GM12878 (cell line): ENCODE data around the gene IL23R. TPM values are rescaled to one million over a fixed set of nuclear protein-coding genes. Genes with fewer than 3 reads are reported as not detected.

Experiments
- ATF7 ChIP-seq: fragments of 450-650 bp; IDR thresholded peaks from 2 replicates; pipeline ENCODE4 v1.6.1; 2016; ENCODE audit warnings: low read depth, mild to moderate bottlenecking
- BHLHE40 ChIP-seq, 2 experiments: fragments of 450-650 bp in 1 of 2; IDR thresholded peaks; 2 replicates each; pipeline ENCODE4 v1.6.1; 2011 to 2017; ENCODE audit warnings: low read depth in 2 of 2, borderline replicate concordance in 1 of 2, improper control_type of control experiment in 1 of 2, low read length in 1 of 2, mild to moderate bottlenecking in 1 of 2
- CHD2 ChIP-seq: IDR thresholded peaks from 2 replicates; pipeline ENCODE4 v1.6.1; 2011; ENCODE audit warnings: low read depth, low read length, improper control_type of control experiment, borderline replicate concordance
- EP300 ChIP-seq, 2 experiments: fragments of 150-350 bp in 1 of 2; IDR thresholded peaks; 2 replicates each; pipeline ENCODE4 v1.6.1; 2011 to 2012; ENCODE audit warnings: low read depth in 2 of 2, low read length in 2 of 2, borderline replicate concordance in 1 of 2, improper control_type of control experiment in 1 of 2, inconsistent platforms in 1 of 2; ENCODE audit not compliant: control insufficient read depth in 1 of 2
- ESRRA ChIP-seq: IDR thresholded peaks from 2 replicates; pipeline ENCODE4 v1.6.1; 2012; ENCODE audit warnings: mild to moderate bottlenecking, low read length, improper control_type of control experiment
- MEF2A ChIP-seq: IDR thresholded peaks from 2 replicates; pipeline ENCODE4 v1.6.1; 2011; ENCODE audit warnings: low read depth, mild to moderate bottlenecking, low read length, moderate library complexity; ENCODE audit not compliant: insufficient read depth
- MEF2B ChIP-seq: fragments of 450-650 bp; IDR thresholded peaks from 2 replicates; pipeline ENCODE4 v1.6.1; 2018; ENCODE audit warnings: mild to moderate bottlenecking, moderate library complexity; ENCODE audit not compliant: partially characterized antibody, poor library complexity, severe bottlenecking
- MTA2 ChIP-seq: fragments of 450-650 bp; IDR thresholded peaks from 2 replicates; pipeline ENCODE4 v1.6.1; 2016; ENCODE audit warnings: low read depth, mild to moderate bottlenecking, moderate library complexity
- NBN ChIP-seq: fragments of 450-650 bp; IDR thresholded peaks from 2 replicates; pipeline ENCODE4 v1.6.1; 2016
- NFIC ChIP-seq: IDR thresholded peaks from 2 replicates; pipeline ENCODE4 v1.6.1; 2012; ENCODE audit warnings: low read depth, mild to moderate bottlenecking, inconsistent platforms, low read length, moderate library complexity
- NR2F1 ChIP-seq: fragments of 450-650 bp; conservative IDR thresholded peaks from 2 replicates; pipeline ENCODE4 v1.6.1; 2017; ENCODE audit warnings: mild to moderate bottlenecking
- SMARCA5 ChIP-seq: fragments of 450-650 bp; IDR thresholded peaks from 2 replicates; pipeline ENCODE4 v1.6.1; 2017; ENCODE audit warnings: mild to moderate bottlenecking
- SMC3 ChIP-seq: IDR thresholded peaks from 2 replicates; pipeline ENCODE4 v1.6.1; 2011; ENCODE audit warnings: low read length, improper control_type of control experiment, borderline replicate concordance
- SPI1 ChIP-seq: IDR thresholded peaks from 2 replicates; pipeline ENCODE4 v1.6.1; 2011; ENCODE audit warnings: low read depth, mild to moderate bottlenecking, low read length, moderate library complexity, borderline replicate concordance; ENCODE audit not compliant: insufficient read depth
- ZNF687 ChIP-seq: fragments of 450-650 bp; IDR thresholded peaks from 2 replicates; pipeline ENCODE4 v1.6.1; 2017; ENCODE audit warnings: mild to moderate bottlenecking, moderate library complexity
- polyA plus RNA-seq, 11 experiments: library from polyadenylated mRNA; depleted of rRNA in 4 of 11; unstranded in 6 of 11; stranded (reverse) in 5 of 11; fragments of >200 nt; fragmentation: Nextera tagmentation in 4 of 11; fragmentation: Illumina TruSeq in 1 of 11; extraction: Ambion mirVana in 4 of 11; extraction: Trizol in 1 of 11; gene quantifications; 1 replicate in 1 of 11; 2 replicates in 10 of 11; pipeline versions ENCODE4 v1.2.1 to v1.2.3, GENCODE V29; 2011 to 2016; ENCODE audit warnings: inconsistent platforms in 2 of 11, missing spikeins in 2 of 11, low read depth in 1 of 11
- total RNA-seq, 4 experiments: library from RNA; depleted of rRNA in 3 of 4; stranded (reverse); fragments of >200 nt in 3 of 4; fragmentation: Illumina TruSeq in 1 of 4; extraction: Trizol in 1 of 4; gene quantifications; 2 replicates each; pipeline versions ENCODE4 v1.2.1 to v1.2.3, GENCODE V29; 2013 to 2021
- TF ChIP-seq, protein P1 (sequence below), 3 experiments: IDR thresholded peaks in 2 of 3; conservative IDR thresholded peaks in 1 of 3; 2 replicates each; pipeline ENCODE4 v1.5.1; 2011; ENCODE audit warnings: low read depth in 3 of 3, low read length in 3 of 3, mild to moderate bottlenecking in 3 of 3, control low read depth in 2 of 3, moderate library complexity in 2 of 3, inconsistent platforms in 1 of 3, mixed read lengths in 1 of 3; ENCODE audit not compliant: control insufficient read depth in 2 of 3, insufficient read depth in 1 of 3; ENCODE audit errors: extremely low read depth in 1 of 3
- TF ChIP-seq, protein P2 (sequence below): fragments of 450-650 bp; IDR thresholded peaks from 2 replicates; pipeline ENCODE4 v1.6.1; 2017; ENCODE audit warnings: mild to moderate bottlenecking
- TF ChIP-seq, protein P3 (sequence below): fragments of 450-650 bp; IDR thresholded peaks from 2 replicates; pipeline ENCODE4 v1.6.1; 2014; ENCODE audit warnings: mild to moderate bottlenecking

Gene IL23R
- total and polyA plus RNA-seq, 10 of the 15 experiments (the other 5 are each of a cell fraction or from before 2014, with no cell fraction given) = 0.16 to 6.4 (median 0.59) TPM

GRCh38 chr1:67285780-67286488 lies 119.7 kb downstream of the IL23R start (continued):
- peak; percentile 51; the same call in 1 of the 2 replicates for TF ChIP-seq MTA2
- no peak for TF ChIP-seq ZNF687
- TF ChIP-seq, protein P1, sequence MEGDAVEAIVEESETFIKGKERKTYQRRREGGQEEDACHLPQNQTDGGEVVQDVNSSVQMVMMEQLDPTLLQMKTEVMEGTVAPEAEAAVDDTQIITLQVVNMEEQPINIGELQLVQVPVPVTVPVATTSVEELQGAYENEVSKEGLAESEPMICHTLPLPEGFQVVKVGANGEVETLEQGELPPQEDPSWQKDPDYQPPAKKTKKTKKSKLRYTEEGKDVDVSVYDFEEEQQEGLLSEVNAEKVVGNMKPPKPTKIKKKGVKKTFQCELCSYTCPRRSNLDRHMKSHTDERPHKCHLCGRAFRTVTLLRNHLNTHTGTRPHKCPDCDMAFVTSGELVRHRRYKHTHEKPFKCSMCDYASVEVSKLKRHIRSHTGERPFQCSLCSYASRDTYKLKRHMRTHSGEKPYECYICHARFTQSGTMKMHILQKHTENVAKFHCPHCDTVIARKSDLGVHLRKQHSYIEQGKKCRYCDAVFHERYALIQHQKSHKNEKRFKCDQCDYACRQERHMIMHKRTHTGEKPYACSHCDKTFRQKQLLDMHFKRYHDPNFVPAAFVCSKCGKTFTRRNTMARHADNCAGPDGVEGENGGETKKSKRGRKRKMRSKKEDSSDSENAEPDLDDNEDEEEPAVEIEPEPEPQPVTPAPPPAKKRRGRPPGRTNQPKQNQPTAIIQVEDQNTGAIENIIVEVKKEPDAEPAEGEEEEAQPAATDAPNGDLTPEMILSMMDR (IDR thresholded peaks at IDR 0.05 in 2 of 3, conservative IDR thresholded peaks at IDR 0.05 in 1 of 3; ENCODE audit: control insufficient read depth in 2 of 3, extremely low read depth in 1 of 3, insufficient read depth in 1 of 3, low read depth in 3 of 3, low read length in 3 of 3) = peak in 2 of 3 experiments; percentile 15 to 18; a peak in 1 of 6 replicates
- peak; percentile 80 for TF ChIP-seq MEF2B
- TF ChIP-seq SMARCA5 = no peak
- TF ChIP-seq ESRRA = no peak
- TF ChIP-seq, protein P2, sequence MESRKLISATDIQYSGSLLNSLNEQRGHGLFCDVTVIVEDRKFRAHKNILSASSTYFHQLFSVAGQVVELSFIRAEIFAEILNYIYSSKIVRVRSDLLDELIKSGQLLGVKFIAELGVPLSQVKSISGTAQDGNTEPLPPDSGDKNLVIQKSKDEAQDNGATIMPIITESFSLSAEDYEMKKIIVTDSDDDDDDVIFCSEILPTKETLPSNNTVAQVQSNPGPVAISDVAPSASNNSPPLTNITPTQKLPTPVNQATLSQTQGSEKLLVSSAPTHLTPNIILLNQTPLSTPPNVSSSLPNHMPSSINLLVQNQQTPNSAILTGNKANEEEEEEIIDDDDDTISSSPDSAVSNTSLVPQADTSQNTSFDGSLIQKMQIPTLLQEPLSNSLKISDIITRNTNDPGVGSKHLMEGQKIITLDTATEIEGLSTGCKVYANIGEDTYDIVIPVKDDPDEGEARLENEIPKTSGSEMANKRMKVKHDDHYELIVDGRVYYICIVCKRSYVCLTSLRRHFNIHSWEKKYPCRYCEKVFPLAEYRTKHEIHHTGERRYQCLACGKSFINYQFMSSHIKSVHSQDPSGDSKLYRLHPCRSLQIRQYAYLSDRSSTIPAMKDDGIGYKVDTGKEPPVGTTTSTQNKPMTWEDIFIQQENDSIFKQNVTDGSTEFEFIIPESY = no peak
- TF ChIP-seq, protein P3, sequence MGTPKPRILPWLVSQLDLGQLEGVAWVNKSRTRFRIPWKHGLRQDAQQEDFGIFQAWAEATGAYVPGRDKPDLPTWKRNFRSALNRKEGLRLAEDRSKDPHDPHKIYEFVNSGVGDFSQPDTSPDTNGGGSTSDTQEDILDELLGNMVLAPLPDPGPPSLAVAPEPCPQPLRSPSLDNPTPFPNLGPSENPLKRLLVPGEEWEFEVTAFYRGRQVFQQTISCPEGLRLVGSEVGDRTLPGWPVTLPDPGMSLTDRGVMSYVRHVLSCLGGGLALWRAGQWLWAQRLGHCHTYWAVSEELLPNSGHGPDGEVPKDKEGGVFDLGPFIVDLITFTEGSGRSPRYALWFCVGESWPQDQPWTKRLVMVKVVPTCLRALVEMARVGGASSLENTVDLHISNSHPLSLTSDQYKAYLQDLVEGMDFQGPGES = no peak
- TF ChIP-seq NBN = no peak
- TF ChIP-seq CHD2 = no peak
- TF ChIP-seq ATF7 = 0 out of 2 replicates have a peak, but pooled peaks have one; percentile 23
- TF ChIP-seq BHLHE40 (IDR thresholded peaks at IDR 0.05; ENCODE audit: borderline replicate concordance in 1 of 2, low read depth in 2 of 2, low read length in 1 of 2) = 0 out of 4 replicates have a peak, but pooled peaks of 1 of the 2 experiments have one; percentile 4
- TF ChIP-seq MEF2A = peak; percentile 61; the same call in 1 of the 2 replicates
- TF ChIP-seq NFIC = no peak; the same call in 1 of the 2 replicates
- TF ChIP-seq SPI1 = no peak
- peak; percentile 57; the same call in 1 of the 2 replicates for TF ChIP-seq NR2F1
- TF ChIP-seq EP300 (IDR thresholded peaks at IDR 0.05; ENCODE audit: borderline replicate concordance in 1 of 2, control insufficient read depth in 1 of 2, low read depth in 2 of 2, low read length in 2 of 2) = peak in 1 of 2 experiments; percentile 67; a peak in 2 of 4 replicates
- TF ChIP-seq SMC3 = 0 out of 2 replicates have a peak, but pooled peaks have one; percentile 12
